GM18519 (cell line): ENCODE measurements around the gene TBC1D10A.

Experiments
- ATAC-seq: cut with Tn5 transposase; IDR thresholded peaks from one replicate; pipeline ENCODE4 v1.9.1; 2021; ENCODE audit warnings: mild to moderate bottlenecking, moderate library complexity; ENCODE audit not compliant: unreplicated experiment, low FRiP score

The TBC1D10A gene

GRCh38 chr22:30326706-30327362 lies at the start of gene TBC1D10A:
TSS of gene TBC1D10A (minus strand) at chr22:30326941. CDS start at chr22:30326881, 60 bp downstream.
- ATAC-seq = peak; percentile 70

GRCh38 chr22:30375312-30375849 lies 48.6 kb upstream of the TBC1D10A start:
- no peak for ATAC-seq

- ATAC-seq = no peak
Observed at GRCh38 chr22:30373331-30374325, 46.9 kb upstream of the TBC1D10A start.

- ATAC-seq = no peak
Observed at GRCh38 chr22:30372915-30373314, 46.2 kb upstream of the TBC1D10A start.

GRCh38 chr22:30371981-30372380 lies 45.2 kb upstream of the TBC1D10A start:
- ATAC-seq = no peak

GRCh38 chr22:30371321-30371720 lies 44.6 kb upstream of the TBC1D10A start:
- no peak for ATAC-seq

GRCh38 chr22:30370641-30371230 lies 44.0 kb upstream of the TBC1D10A start:
- ATAC-seq = no peak

- ATAC-seq = no peak
Observed at GRCh38 chr22:30368420-30368819, 41.7 kb upstream of the TBC1D10A start.

GRCh38 chr22:30365891-30366290 lies 39.1 kb upstream of the TBC1D10A start:
- ATAC-seq = no peak

- ATAC-seq = no peak
Observed at GRCh38 chr22:30362651-30363281, 36.0 kb upstream of the TBC1D10A start.

- ATAC-seq = no peak
Observed at GRCh38 chr22:30361916-30362650, 35.3 kb upstream of the TBC1D10A start.

GRCh38 chr22:30358541-30358940 lies 31.8 kb upstream of the TBC1D10A start:
- ATAC-seq = no peak

- no peak for ATAC-seq
Observed at GRCh38 chr22:30357650-30358215, 31.0 kb upstream of the TBC1D10A start.

GRCh38 chr22:30357236-30357570 lies 30.5 kb upstream of the TBC1D10A start:
- no peak for ATAC-seq

- ATAC-seq = peak; percentile 70
Observed at GRCh38 chr22:30356449-30357235, 29.9 kb upstream of the TBC1D10A start, which contains the start of the genes CCDC157 and SF3A1. TSS of gene CCDC157 (plus strand) at chr22:30357007. CDS start at chr22:30366001, 8,994 bp downstream. TSS of gene SF3A1 (minus strand) at chr22:30356894. CDS start at chr22:30356792, 102 bp downstream.

- no peak for ATAC-seq
Observed at GRCh38 chr22:30354644-30355043, 27.9 kb upstream of the TBC1D10A start.

GRCh38 chr22:30351226-30351625 lies 24.5 kb upstream of the TBC1D10A start:
- no peak for ATAC-seq

- ATAC-seq = no peak
Observed at GRCh38 chr22:30348809-30349208, 22.1 kb upstream of the TBC1D10A start.
